GM23338 (cell line): ENCODE measurements around the gene EFS. TPM values are rescaled to one million over a fixed set of nuclear protein-coding genes. Genes with fewer than 3 reads are reported as not detected.

Source experiments
- ATAC-seq: fragments of 200-7000 bp; cut with Tn5 transposase; 3 replicates; pipeline ENCODE4 v1.9.1; 2020
- DNase-seq: peaks from one replicate; pipeline ENCODE4 v3.0.0-alpha.2; 2015; ENCODE audit warnings: low spot score
- H2AFZ ChIP-seq: fragments of 200-600 bp; sonication (generic); 2 replicates; pipeline ENCODE4 v1.8.0; 2016; ENCODE audit warnings: antibody characterized with exemption, mild to moderate bottlenecking, moderate library complexity
- H3F3A ChIP-seq: fragments of 200-600 bp; sonication (generic); replicated peaks from 2 replicates; pipeline ENCODE4 v1.8.0; 2017; ENCODE audit warnings: antibody characterized with exemption, mixed run types, low read depth
- H3K27ac ChIP-seq: fragments of 200-600 bp; sonication (generic); 2 replicates; pipeline ENCODE4 v1.6.1; 2016; ENCODE audit warnings: low read depth
- H3K27me3 ChIP-seq: fragments of 200-600 bp; sonication (generic); 2 replicates; pipeline ENCODE4 v1.8.0; 2016; ENCODE audit warnings: mild to moderate bottlenecking, mixed run types, moderate library complexity; ENCODE audit not compliant: insufficient read depth
- H3K36me3 ChIP-seq: fragments of 200-600 bp; sonication (generic); 2 replicates; pipeline ENCODE4 v1.8.0; 2016; ENCODE audit warnings: mild to moderate bottlenecking; ENCODE audit not compliant: insufficient read depth
- H3K4me1 ChIP-seq: fragments of 200-600 bp; sonication (generic); 2 replicates; pipeline ENCODE4 v1.8.0; 2016; ENCODE audit warnings: mild to moderate bottlenecking, moderate library complexity; ENCODE audit not compliant: insufficient read depth
- H3K4me2 ChIP-seq: fragments of 200-600 bp; sonication (generic); 2 replicates; pipeline ENCODE4 v1.7.1; 2017; ENCODE audit warnings: mixed run types
- H3K4me3 ChIP-seq: fragments of 200-600 bp; sonication (generic); 2 replicates; pipeline ENCODE4 v1.6.1; 2016; ENCODE audit warnings: mixed run types
- H3K79me2 ChIP-seq: fragments of 200-600 bp; sonication (generic); replicated peaks from 2 replicates; pipeline ENCODE4 v1.8.0; 2017; ENCODE audit warnings: mild to moderate bottlenecking; ENCODE audit not compliant: insufficient read depth
- H3K9me2 ChIP-seq: fragments of 200-600 bp; sonication (generic); 2 replicates; pipeline ENCODE4 v1.8.0; 2017; ENCODE audit not compliant: insufficient read depth
- H4K20me1 ChIP-seq: fragments of 200-600 bp; sonication (generic); replicated peaks from 2 replicates; pipeline ENCODE4 v1.8.0; 2017; ENCODE audit warnings: mild to moderate bottlenecking; ENCODE audit not compliant: insufficient read depth
- H3K27ac Mint-ChIP-seq: 2 replicates; pipeline ENCODE4 v1.8.0; 2020; ENCODE audit warnings: inconsistent platforms, mild to moderate bottlenecking, moderate library complexity, mixed read lengths
- H3K27me3 Mint-ChIP-seq: 3 replicates; pipeline ENCODE4 v1.8.0; 2022; ENCODE audit warnings: low read depth, mild to moderate bottlenecking, moderate library complexity, mixed read lengths, inconsistent platforms; ENCODE audit not compliant: insufficient read depth, poor library complexity
- H3K36me3 Mint-ChIP-seq: 3 replicates; pipeline ENCODE4 v1.8.0; 2021; ENCODE audit warnings: low read depth, mild to moderate bottlenecking, inconsistent platforms, moderate library complexity, mixed read lengths
- H3K4me1 Mint-ChIP-seq: 3 replicates; pipeline ENCODE4 v1.8.0; 2020; ENCODE audit warnings: mild to moderate bottlenecking, inconsistent platforms, mixed read lengths
- H3K4me3 Mint-ChIP-seq: 3 replicates; pipeline ENCODE4 v1.8.0; 2021; ENCODE audit warnings: moderate library complexity, mild to moderate bottlenecking, inconsistent platforms, mixed read lengths
- H3K9me3 Mint-ChIP-seq: 3 replicates; pipeline ENCODE4 v1.8.0; 2020; ENCODE audit warnings: moderate library complexity, mild to moderate bottlenecking, inconsistent platforms, mixed read lengths
- CREB1 ChIP-seq: fragments of 250-450 bp; sonication (Bioruptor Pico); IDR thresholded peaks from 2 replicates; pipeline ENCODE4 v1.5.0; 2020; ENCODE audit warnings: low read depth, mild to moderate bottlenecking, moderate library complexity
- POLR2AphosphoS5 ChIP-seq: IDR thresholded peaks from 2 replicates; pipeline ENCODE4 v1.6.1; 2016; ENCODE audit warnings: antibody characterized with exemption, low read depth
- polyA plus RNA-seq: library from polyadenylated mRNA; unstranded; fragments of >200 nt; fragmentation: Nextera tagmentation; extraction: Ambion mirVana; gene quantifications from 2 replicates; pipeline ENCODE4 v1.2.1, GENCODE V29; 2016
- total RNA-seq: library from RNA; depleted of rRNA; stranded (reverse); fragments of >200 nt; shearing (Covaris generic); gene quantifications from 2 replicates; pipeline ENCODE4 v1.2.3, GENCODE V29; 2014
- TF ChIP-seq, protein P1 (sequence below): IDR thresholded peaks from 2 replicates; pipeline ENCODE4 v1.6.1; 2016; ENCODE audit warnings: antibody characterized with exemption
- TF ChIP-seq, protein P2 (sequence below): fragments of 250-450 bp; sonication (Bioruptor Pico); IDR thresholded peaks from 2 replicates; pipeline ENCODE4 v1.5.0; 2020; ENCODE audit warnings: mild to moderate bottlenecking, moderate library complexity

EFS gene
- total and polyA plus RNA-seq, 2 experiments from 2014 or later = 5.1 to 18.9 TPM

GRCh38 chr14:23352506-23353432 lies 12.2 kb downstream of the EFS start, which contains the start of gene SLC22A17:
Gene SLC22A17, minus strand, starts transcription at chr14:23352887.
- H3F3A ChIP-seq = no peaks in the 10 kb centered on the region
- ATAC-seq (peak; percentile 92), DNase-seq (peak; percentile 96)
- no peaks in the 10 kb centered on the region for H3K9me2 ChIP-seq
- peaks cover 5% of the 10 kb centered on the region; the same call in 1 of the 2 replicates for H4K20me1 ChIP-seq
- Mint-ChIP-seq H3K4me1 (peaks cover 15% of the 10 kb centered on the region), H3K27ac (no peak within 1 kb of the TSS), H3K36me3 (peaks cover 18% of the 10 kb centered on the region), H3K4me3 (peak within 1 kb of the TSS; percentile 69), H3K9me3 (no peaks in the 10 kb centered on the region; the same call in 1 of the 3 replicates), H3K27me3 (peaks cover 16% of the 10 kb centered on the region)
- H3K4me2 ChIP-seq = peak within 1 kb of the TSS; percentile 94
- H2AFZ ChIP-seq = peak within 1 kb of the TSS; percentile 69
- no peak within 1 kb of the TSS for H3K27ac ChIP-seq
- H3K4me1 ChIP-seq = peaks cover 5% of the 10 kb centered on the region; the same call in 1 of the 2 replicates
- H3K79me2 ChIP-seq = no peaks in the 10 kb centered on the region
- TF ChIP-seq CREB1 = peak; percentile 90
- TF ChIP-seq, protein P1, sequence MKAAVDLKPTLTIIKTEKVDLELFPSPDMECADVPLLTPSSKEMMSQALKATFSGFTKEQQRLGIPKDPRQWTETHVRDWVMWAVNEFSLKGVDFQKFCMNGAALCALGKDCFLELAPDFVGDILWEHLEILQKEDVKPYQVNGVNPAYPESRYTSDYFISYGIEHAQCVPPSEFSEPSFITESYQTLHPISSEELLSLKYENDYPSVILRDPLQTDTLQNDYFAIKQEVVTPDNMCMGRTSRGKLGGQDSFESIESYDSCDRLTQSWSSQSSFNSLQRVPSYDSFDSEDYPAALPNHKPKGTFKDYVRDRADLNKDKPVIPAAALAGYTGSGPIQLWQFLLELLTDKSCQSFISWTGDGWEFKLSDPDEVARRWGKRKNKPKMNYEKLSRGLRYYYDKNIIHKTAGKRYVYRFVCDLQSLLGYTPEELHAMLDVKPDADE = no peak
- peak; percentile 90 for TF ChIP-seq POLR2AphosphoS5
- TF ChIP-seq, protein P2, sequence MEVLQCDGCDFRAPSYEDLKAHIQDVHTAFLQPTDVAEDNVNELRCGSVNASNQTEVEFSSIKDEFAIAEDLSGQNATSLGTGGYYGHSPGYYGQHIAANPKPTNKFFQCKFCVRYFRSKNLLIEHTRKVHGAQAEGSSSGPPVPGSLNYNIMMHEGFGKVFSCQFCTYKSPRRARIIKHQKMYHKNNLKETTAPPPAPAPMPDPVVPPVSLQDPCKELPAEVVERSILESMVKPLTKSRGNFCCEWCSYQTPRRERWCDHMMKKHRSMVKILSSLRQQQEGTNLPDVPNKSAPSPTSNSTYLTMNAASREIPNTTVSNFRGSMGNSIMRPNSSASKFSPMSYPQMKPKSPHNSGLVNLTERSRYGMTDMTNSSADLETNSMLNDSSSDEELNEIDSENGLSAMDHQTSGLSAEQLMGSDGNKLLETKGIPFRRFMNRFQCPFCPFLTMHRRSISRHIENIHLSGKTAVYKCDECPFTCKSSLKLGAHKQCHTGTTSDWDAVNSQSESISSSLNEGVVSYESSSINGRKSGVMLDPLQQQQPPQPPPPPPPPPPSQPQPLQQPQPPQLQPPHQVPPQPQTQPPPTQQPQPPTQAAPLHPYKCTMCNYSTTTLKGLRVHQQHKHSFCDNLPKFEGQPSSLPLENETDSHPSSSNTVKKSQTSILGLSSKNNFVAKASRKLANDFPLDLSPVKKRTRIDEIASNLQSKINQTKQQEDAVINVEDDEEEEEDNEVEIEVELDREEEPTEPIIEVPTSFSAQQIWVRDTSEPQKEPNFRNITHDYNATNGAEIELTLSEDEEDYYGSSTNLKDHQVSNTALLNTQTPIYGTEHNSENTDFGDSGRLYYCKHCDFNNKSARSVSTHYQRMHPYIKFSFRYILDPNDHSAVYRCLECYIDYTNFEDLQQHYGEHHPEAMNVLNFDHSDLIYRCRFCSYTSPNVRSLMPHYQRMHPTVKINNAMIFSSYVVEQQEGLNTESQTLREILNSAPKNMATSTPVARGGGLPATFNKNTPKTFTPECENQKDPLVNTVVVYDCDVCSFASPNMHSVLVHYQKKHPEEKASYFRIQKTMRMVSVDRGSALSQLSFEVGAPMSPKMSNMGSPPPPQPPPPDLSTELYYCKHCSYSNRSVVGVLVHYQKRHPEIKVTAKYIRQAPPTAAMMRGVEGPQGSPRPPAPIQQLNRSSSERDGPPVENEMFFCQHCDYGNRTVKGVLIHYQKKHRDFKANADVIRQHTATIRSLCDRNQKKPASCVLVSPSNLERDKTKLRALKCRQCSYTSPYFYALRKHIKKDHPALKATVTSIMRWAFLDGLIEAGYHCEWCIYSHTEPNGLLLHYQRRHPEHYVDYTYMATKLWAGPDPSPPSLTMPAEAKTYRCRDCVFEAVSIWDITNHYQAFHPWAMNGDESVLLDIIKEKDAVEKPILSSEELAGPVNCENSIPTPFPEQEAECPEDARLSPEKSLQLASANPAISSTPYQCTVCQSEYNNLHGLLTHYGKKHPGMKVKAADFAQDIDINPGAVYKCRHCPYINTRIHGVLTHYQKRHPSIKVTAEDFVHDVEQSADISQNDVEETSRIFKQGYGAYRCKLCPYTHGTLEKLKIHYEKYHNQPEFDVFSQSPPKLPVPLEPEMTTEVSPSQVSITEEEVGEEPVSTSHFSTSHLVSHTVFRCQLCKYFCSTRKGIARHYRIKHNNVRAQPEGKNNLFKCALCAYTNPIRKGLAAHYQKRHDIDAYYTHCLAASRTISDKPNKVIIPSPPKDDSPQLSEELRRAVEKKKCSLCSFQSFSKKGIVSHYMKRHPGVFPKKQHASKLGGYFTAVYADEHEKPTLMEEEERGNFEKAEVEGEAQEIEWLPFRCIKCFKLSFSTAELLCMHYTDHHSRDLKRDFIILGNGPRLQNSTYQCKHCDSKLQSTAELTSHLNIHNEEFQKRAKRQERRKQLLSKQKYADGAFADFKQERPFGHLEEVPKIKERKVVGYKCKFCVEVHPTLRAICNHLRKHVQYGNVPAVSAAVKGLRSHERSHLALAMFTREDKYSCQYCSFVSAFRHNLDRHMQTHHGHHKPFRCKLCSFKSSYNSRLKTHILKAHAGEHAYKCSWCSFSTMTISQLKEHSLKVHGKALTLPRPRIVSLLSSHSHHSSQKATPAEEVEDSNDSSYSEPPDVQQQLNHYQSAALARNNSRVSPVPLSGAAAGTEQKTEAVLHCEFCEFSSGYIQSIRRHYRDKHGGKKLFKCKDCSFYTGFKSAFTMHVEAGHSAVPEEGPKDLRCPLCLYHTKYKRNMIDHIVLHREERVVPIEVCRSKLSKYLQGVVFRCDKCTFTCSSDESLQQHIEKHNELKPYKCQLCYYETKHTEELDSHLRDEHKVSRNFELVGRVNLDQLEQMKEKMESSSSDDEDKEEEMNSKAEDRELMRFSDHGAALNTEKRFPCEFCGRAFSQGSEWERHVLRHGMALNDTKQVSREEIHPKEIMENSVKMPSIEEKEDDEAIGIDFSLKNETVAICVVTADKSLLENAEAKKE (CRISPR knock-in tag) = no peak
- peaks cover 37% of the 10 kb centered on the region for H3K27me3 ChIP-seq
- peak within 1 kb of the TSS; percentile 85 for H3K4me3 ChIP-seq
- no peaks in the 10 kb centered on the region for H3K36me3 ChIP-seq
